Anterior cingulate cortex (tissue), 58 donors: ENCODE data around the gene TNFRSF9.
"Not testable (repeated sequence)": the region's sequence is repeated elsewhere in the genome, so short reads cannot be mapped to it uniquely, and the experiment has no call there.

Experiments
- DNase-seq, 58 donors: peaks; one replicate each; lab custom pipeline; 2025; lab: John Stamatoyannopoulos, UW

The TNFRSF9 gene

GRCh38 chr1:7961216-7962013, 20.8 kb upstream of the TNFRSF9 start, which contains the start of gene PARK7:
Gene PARK7, plus strand, starts transcription at chr1:7961711. Its CDS starts 1,075 bp downstream, at chr1:7962786.
- DNase-seq, result peak; percentile 94 to 100 (median 99)

DNA sequence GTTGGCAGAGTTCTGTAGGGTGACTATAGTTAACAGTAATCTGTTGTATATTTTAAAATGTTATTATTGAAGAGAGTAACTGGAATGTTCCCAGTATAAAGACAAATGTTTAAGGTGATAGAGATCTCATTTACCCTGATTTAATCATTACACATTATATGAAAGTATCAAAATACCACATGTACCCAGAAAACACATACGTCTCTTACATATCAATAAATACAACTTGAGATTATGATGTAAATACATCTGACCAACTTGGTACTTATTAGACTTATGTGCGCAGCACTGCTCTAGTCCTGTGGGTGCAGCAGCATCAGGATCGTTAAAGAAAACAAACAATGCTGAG, 20.2 kb upstream of the TNFRSF9 start:
- DNase-seq, result no peak

DNA sequence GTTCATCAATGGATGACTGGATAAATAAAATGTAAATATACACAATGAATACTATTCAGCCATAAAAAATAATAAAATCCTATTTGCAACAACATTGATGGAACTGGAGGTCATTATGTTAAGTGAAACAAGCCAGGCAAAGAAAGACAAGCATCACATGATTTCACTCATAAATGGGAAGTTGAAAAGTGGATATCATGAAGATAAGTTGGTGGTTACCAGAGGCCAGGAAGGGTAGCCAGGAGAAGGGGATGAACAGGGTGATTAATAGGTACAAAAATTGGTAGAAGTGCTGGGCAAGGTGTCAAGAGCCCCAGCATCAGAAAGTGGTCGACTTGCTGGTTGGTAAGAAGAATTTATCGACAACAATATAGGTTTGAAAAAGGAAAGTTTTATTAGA, 19.5 kb upstream of the TNFRSF9 start:
- no peak for DNase-seq

DNA sequence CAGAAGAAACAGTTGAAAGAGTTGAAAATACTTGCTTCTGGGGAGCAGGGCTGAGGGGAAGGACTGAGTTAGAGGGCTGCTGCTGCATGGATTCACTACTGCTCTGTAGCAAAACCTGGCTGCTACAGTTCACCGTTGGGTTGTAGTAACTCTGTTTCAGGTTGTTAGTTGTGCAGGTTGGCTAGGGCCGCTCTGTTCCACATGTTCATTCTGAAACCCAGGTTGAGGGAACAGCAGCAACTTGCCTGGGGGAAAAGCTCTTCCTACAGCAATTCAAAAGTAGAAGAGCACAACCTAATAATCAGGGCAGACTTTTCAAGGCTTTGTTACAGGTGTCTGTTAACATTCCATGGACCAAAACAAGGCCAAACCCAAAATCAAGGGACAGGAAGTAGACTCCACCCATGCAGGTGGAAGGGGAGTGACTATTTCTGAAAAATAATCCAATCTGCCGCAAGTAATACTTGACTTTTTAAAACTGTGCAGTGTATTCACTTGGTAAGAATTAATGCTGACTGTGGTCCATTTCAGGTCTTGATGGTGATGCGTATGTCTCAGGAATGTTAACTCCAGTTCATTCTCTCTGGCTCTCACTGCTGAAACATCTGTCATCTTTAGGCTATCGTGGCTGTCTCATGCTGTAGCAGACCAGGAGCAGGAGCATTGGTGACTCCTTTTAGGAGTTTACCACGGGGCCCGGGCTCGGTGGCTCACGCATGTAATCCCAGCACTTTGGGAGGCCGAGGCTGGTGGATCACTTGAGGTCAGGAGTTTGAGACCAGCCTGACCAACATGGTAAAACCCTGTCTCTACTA, 15.8 kb upstream of the TNFRSF9 start:
- DNase-seq, result no peak

DNA sequence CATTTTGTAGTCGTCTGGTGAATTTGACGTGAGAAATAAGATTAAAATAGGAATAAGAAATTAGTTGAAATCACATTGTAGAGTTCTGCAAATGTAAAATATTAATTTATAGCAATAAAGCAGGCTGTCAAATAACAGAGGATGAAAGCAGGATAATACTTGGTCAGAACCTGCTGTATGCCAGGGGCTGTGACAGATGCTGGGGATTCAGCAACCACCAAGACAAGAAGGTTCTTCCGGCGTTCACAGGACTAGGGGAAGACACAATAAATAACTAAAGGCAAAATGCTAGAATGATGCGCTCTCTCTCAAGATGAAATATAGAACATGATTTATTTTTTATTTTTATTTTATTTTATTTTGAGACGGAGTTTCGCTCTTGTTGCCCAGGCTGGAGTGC, 14.0 kb upstream of the TNFRSF9 start:
- no peak for DNase-seq

GRCh38 chr1:7953850-7954609, 13.4 kb upstream of the TNFRSF9 start:
- DNase-seq, result peak; percentile 75 to 99 (median 95)

GRCh38 chr1:7952791-7953190, 12.2 kb upstream of the TNFRSF9 start:
- DNase-seq, result not testable (repeated sequence)

DNA sequence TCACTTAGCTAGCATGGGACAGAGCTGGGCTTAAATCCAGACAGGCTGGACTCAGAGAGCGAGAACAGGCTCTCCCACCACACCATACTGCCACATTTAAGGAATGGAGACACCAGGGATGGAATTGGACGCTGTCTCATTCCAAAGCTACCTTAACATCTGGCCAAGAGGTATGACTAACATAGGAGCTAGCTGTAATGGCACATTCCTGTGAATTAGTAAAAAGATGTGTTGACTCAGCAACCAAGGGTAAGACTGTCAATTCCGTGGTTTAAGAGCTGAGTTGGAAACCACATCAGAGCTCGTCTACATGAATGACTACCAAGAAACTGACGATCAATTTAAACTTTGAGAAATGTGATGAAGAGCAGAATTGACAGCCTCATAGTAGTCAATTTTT, 8.3 kb upstream of the TNFRSF9 start:
- DNase-seq, result no peak

DNA sequence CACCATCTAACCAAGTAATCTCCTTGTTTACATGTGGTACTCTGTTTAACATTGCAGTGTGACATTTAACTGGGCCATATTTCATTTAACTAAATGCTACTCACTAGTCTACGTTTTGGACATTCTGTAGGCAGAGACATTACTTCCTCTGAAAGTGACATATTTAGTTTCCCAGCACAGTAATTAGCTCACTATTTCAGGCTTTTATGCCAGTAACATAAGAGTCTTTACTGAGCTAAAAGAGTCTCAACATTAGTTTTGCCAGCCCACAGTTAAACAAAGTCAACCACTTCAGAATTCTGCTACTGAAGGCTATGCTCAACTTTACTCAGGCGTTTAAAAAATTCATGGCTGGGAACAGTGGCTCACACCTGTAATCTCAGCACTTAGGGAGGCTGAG, 2.6 kb upstream of the TNFRSF9 start:
- DNase-seq, result no peak

GRCh38 chr1:7942214-7942921, 1.7 kb upstream of the TNFRSF9 start:
- DNase-seq, result peak in 50 of 58 donors; percentile 5 to 65 (median 30)

DNA sequence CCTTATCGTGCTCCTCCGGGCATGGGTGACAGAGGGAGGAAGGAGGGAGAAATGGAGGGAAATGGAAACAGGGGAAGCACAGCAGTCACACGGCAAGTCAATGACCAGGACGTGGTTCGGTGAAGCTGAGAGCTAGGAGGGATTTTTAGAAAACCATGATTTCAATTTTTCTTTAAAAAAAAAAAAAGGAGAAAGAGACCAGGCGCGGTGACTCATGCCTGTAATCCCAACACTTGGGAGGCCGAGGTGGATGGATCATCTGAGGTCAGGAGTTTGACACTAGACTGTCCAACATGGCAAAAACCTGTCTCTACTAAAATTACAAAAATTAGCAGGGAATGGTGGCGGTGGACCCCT, 776 bp upstream of the TNFRSF9 start:
- DNase-seq, result no peak

- DNase-seq, result no peak
These were observed 605 bp downstream of the TNFRSF9 start for GRCh38 chr1:7940034-7940433.

- DNase-seq, result no peak
These were observed 2.6 kb downstream of the TNFRSF9 start for GRCh38 chr1:7938070-7938469.

- no peak for DNase-seq
These were observed 8.0 kb downstream of the TNFRSF9 start for GRCh38 chr1:7932524-7933138.

GRCh38 chr1:7931446-7931812, 9.2 kb downstream of the TNFRSF9 start:
- DNase-seq, result no peak

DNA sequence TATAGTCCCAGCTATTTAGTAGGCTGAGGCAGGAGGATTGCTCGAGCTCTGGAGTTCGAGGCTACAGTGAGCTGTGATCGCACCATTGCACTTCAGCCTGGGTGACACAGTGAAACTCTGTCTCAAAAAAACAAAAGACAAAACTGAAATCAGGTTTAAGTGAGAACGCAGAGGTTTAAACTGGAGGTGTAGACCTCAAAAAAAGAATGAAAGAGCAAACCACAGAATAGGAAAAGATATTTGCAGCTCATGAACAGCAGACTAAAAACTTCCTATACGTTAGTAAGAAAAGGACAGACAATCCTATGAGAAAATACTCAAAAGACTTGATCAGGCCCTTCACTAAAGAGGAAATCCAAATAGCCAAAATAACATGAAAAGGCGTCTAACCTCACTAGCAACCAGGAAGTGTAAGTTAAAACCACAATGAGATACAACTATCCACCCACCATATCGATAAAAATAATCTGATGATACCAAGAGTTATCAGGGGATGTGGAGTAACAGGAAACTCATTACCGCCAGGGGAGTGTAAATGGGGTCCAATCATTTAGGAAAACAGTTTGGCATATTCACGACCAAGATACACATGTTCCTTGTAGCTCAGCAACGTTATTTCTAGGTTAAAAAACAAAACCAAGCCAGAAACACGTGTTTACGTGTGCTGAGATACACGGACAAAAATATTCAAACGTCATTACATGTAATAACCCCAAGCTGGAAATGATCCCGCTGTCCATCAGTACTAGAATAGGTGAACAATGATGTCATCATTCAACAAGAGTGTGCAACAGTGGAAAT, 9.8 kb downstream of the TNFRSF9 start:
- DNase-seq, result no peak

GRCh38 chr1:7929637-7930036, 11.0 kb downstream of the TNFRSF9 start:
- DNase-seq, result no peak

GRCh38 chr1:7928247-7928646, 12.4 kb downstream of the TNFRSF9 start:
- no peak for DNase-seq

DNA sequence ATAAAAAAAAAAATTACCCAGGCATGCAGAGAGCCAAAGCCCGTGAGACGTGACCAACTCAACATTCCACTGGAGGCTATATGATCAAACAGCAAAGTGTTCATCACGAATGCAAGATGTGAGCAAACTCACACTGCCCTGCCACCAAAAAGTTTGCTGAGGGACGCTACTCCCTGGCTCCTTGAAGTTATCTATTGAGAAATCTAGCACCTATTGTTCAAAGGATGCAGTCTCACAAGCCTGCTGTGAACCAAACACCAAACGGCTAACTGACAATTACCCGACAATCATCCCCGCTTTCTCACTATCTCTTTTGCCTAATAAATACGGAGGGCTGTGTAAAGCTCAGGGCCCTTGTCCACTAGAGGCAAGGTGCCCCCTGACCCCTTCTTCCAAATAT, 13.6 kb downstream of the TNFRSF9 start:
- not testable (repeated sequence) for DNase-seq
